OCI-LY1 (cell line): ENCODE measurements around the gene OSBPL3.
A peak's percentile ranks its signal among the peaks of the same experiment; 100 is the strongest.

Source experiments
- H2AFZ ChIP-seq: fragments of 200-600 bp; sonication (generic), shearing (Covaris generic); 2 replicates; pipeline ENCODE4 v1.6.0; 2014; ENCODE audit warnings: antibody characterized with exemption, mild to moderate bottlenecking, low read length
- H3F3A ChIP-seq: fragments of 200-600 bp; sonication (generic), shearing (Covaris generic); 2 replicates; pipeline ENCODE4 v1.6.0; 2014; ENCODE audit warnings: mild to moderate bottlenecking, antibody characterized with exemption, low read length, moderate library complexity; ENCODE audit not compliant: insufficient read depth
- H3K27ac ChIP-seq: fragments of 200-600 bp; sonication (generic); 2 replicates; pipeline ENCODE4 v1.5.1; 2014; ENCODE audit warnings: low read length, mixed run types, mild to moderate bottlenecking, low read depth; ENCODE audit not compliant: poor library complexity, severe bottlenecking
- H3K27me3 ChIP-seq: fragments of 200-600 bp; sonication (generic); 2 replicates; pipeline ENCODE4 v1.6.0; 2014; ENCODE audit warnings: antibody characterized with exemption, mild to moderate bottlenecking, low read length, moderate library complexity; ENCODE audit not compliant: insufficient read depth
- H3K36me3 ChIP-seq: fragments of 200-600 bp; sonication (generic); 2 replicates; pipeline ENCODE4 v1.6.1; 2014; ENCODE audit warnings: mild to moderate bottlenecking, antibody characterized with exemption, low read length, moderate library complexity, mixed read lengths; ENCODE audit not compliant: insufficient read depth
- H3K4me1 ChIP-seq: fragments of 200-600 bp; sonication (generic); 2 replicates; pipeline ENCODE4 v1.5.1; 2014; ENCODE audit warnings: mild to moderate bottlenecking, low read length, moderate library complexity; ENCODE audit not compliant: insufficient read depth, severe bottlenecking
- H3K4me2 ChIP-seq: fragments of 200-600 bp; sonication (generic), shearing (Covaris generic); 2 replicates; pipeline ENCODE4 v1.6.1; 2014; ENCODE audit warnings: low read length
- H3K4me3 ChIP-seq: fragments of 200-600 bp; sonication (generic); 2 replicates; pipeline ENCODE4 v1.5.1; 2014; ENCODE audit warnings: low read length, low read depth, mild to moderate bottlenecking, mixed read lengths; ENCODE audit not compliant: poor library complexity, severe bottlenecking
- H3K79me2 ChIP-seq: fragments of 200-600 bp; shearing (Covaris generic); 2 replicates; pipeline ENCODE4 v1.6.1; 2016; ENCODE audit warnings: mixed run types, low read length, mixed read lengths; ENCODE audit not compliant: insufficient read depth
- H3K9ac ChIP-seq: fragments of 200-600 bp; sonication (generic), shearing (Covaris generic); 2 replicates; pipeline ENCODE4 v1.6.1; 2014; ENCODE audit warnings: mild to moderate bottlenecking, low read length, mixed read lengths
- H3K9me2 ChIP-seq: fragments of 200-600 bp; sonication (generic), shearing (Covaris generic); 2 replicates; pipeline ENCODE4 v1.6.1; 2014; ENCODE audit warnings: low read depth, mild to moderate bottlenecking, low read length, mixed read lengths
- H3K9me3 ChIP-seq: fragments of 200-600 bp; shearing (Covaris generic); 2 replicates; pipeline ENCODE4 v1.6.1; 2014; ENCODE audit warnings: low read length, mixed read lengths
- H4K20me1 ChIP-seq: fragments of 200-600 bp; sonication (generic), shearing (Covaris generic); 2 replicates; pipeline ENCODE4 v1.6.0; 2016; ENCODE audit warnings: mild to moderate bottlenecking, low read length; ENCODE audit not compliant: insufficient read depth
- EZH2 ChIP-seq: fragments of 200-600 bp; sonication (generic), shearing (Covaris generic); IDR thresholded peaks from 2 replicates; pipeline ENCODE4 v1.8.0; 2017; ENCODE audit warnings: borderline replicate concordance, mixed run types, mild to moderate bottlenecking, antibody characterized with exemption, low read length, moderate library complexity, mixed read lengths
- TF ChIP-seq, protein P1 (sequence below): fragments of 200-600 bp; sonication (generic), shearing (Covaris generic); IDR thresholded peaks from 2 replicates; pipeline ENCODE4 v1.5.1; 2017; ENCODE audit warnings: mild to moderate bottlenecking, antibody characterized with exemption, low read length, moderate library complexity, mixed read lengths

OSBPL3 gene

DNA sequence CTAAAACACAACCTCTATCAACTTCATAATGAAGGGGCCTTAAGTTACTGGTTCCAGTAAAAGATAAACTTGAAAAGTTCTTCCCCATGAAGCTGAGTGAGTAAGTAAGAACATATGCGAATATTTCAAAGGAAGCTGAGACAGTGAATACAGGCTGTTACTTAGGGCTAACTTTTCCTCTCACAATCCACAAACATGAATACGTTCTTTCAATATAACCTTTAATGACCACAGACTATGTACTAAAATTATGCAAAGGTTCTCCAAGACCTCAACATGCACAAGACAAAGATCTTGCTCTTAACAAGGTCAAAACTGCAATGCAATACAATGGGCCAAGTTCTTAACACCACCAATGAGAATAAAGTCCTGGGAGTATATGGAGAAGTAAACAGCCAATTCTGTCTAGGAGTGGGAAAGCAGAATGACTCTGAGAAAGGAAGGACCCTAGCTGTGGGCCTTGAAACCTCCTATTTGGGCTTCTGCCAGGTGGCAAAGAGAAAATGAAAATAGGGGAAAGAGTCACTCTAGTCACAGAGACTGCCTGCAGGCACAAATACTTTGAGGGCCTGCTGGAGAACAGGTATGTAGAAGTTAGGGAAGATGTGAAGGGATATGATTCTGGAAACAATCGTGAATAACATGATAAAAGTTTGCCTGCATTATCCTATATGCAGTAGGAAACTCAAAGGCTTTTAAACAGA, 43.7 kb downstream of the OSBPL3 start:
- Histone ChIP-seq H2AFZ (no peak overlapping the region), H4K20me1 (no peaks in the 10 kb centered on the region), H3K9me3 (peaks cover 4% of the 10 kb centered on the region; the same call in 1 of the 2 replicates), H3K4me3 (no peak overlapping the region), H3K36me3 (peaks cover 31% of the 10 kb centered on the region), H3K4me2 (peak overlapping the region; percentile 16; the same call in 1 of the 2 replicates), H3K9me2 (no peaks in the 10 kb centered on the region), H3K27me3 (no peaks in the 10 kb centered on the region), H3K27ac (peak overlapping the region; percentile 39), H3K79me2 (peaks cover 99% of the 10 kb centered on the region), H3K4me1 (peaks cover 76% of the 10 kb centered on the region), H3F3A (no peaks in the 10 kb centered on the region), H3K9ac (no peak overlapping the region; the same call in 1 of the 2 replicates)
- TF ChIP-seq, protein P1, sequence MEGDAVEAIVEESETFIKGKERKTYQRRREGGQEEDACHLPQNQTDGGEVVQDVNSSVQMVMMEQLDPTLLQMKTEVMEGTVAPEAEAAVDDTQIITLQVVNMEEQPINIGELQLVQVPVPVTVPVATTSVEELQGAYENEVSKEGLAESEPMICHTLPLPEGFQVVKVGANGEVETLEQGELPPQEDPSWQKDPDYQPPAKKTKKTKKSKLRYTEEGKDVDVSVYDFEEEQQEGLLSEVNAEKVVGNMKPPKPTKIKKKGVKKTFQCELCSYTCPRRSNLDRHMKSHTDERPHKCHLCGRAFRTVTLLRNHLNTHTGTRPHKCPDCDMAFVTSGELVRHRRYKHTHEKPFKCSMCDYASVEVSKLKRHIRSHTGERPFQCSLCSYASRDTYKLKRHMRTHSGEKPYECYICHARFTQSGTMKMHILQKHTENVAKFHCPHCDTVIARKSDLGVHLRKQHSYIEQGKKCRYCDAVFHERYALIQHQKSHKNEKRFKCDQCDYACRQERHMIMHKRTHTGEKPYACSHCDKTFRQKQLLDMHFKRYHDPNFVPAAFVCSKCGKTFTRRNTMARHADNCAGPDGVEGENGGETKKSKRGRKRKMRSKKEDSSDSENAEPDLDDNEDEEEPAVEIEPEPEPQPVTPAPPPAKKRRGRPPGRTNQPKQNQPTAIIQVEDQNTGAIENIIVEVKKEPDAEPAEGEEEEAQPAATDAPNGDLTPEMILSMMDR, result no peak
- TF ChIP-seq EZH2, result no peak

DNA sequence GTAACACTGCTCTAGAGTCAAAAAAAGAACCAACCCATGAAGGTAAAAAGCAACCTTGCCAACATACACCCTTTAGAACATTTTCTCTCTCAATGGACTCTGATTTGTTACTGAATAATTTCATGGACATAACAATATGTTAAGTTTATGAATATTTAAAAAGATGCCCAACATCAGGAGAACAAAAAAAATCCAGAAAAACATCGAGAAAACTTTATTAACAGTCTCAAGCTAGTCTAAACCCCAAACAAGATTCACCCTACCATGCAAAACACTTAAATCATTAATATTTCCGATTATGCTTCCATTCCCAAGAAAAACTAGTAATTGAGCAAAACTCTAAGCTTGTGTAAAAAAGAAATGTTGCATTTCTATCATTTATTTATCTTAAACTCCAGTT, 46.7 kb downstream of the OSBPL3 start:
- H3K4me2 ChIP-seq, result peak overlapping the region; percentile 38
- TF ChIP-seq EZH2, result no peak
- TF ChIP-seq, protein P1, result no peak

DNA sequence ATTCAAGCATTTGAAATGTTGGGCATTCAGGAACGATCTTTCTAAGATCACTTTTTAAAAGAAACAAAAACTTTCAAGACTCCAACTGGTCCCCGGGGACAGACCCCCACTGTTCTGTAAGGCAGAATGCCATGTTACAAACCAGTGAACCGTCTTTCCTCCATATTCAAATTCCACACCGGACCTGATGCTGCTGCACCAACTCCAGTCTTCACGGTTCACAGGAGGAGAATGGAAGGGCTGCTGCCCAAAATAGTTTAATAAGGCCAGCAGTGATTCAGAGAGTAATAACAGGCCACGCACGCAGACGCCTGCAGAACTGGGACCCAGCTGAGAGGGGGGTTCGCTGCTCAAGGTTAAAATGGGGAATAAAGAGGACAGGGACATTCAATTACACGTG, 47.2 kb downstream of the OSBPL3 start:
- Histone ChIP-seq H3K4me3 (peak overlapping the region; percentile 2), H4K20me1 (no peaks in the 10 kb centered on the region), H3K4me2 (peak overlapping the region; percentile 38), H3F3A (no peaks in the 10 kb centered on the region), H3K79me2 (peaks cover 95% of the 10 kb centered on the region), H3K36me3 (peaks cover 37% of the 10 kb centered on the region), H3K9me3 (peaks cover 4% of the 10 kb centered on the region; the same call in 1 of the 2 replicates), H2AFZ (no peak overlapping the region), H3K27ac (peak overlapping the region; percentile 72), H3K9me2 (no peaks in the 10 kb centered on the region), H3K9ac (peak overlapping the region; percentile 0; the same call in 1 of the 2 replicates), H3K4me1 (peaks cover 59% of the 10 kb centered on the region), H3K27me3 (no peaks in the 10 kb centered on the region)
- TF ChIP-seq EZH2, result no peak
- TF ChIP-seq, protein P1, result no peak

More for the DNA sequence above, 46.7 kb downstream of the OSBPL3 start:
- Histone ChIP-seq H3K27me3 (no peaks in the 10 kb centered on the region), H3K79me2 (peaks cover 100% of the 10 kb centered on the region), H3K4me1 (peaks cover 63% of the 10 kb centered on the region), H3K9me2 (no peaks in the 10 kb centered on the region), H4K20me1 (no peaks in the 10 kb centered on the region), H3K27ac (peak overlapping the region; percentile 72), H3K36me3 (peaks cover 42% of the 10 kb centered on the region), H3K9me3 (peaks cover 4% of the 10 kb centered on the region; the same call in 1 of the 2 replicates), H3K9ac (peak overlapping the region; percentile 17; the same call in 1 of the 2 replicates), H3K4me3 (peak overlapping the region; percentile 2), H2AFZ (no peak overlapping the region), H3F3A (no peaks in the 10 kb centered on the region)
